ENCODE data around the gene CLSTN1. TPM values are rescaled to one million over a fixed set of nuclear protein-coding genes. Genes with fewer than 3 reads are reported as not detected.

CLSTN1 gene
- total and polyA plus RNA-seq, 11 donors: 37.6 to 79.4 (median 61.2) TPM

GRCh38 chr1:9724706-9725476 is 98.9 kb downstream of the CLSTN1 start:
- Histone ChIP-seq H3K27ac (no peak overlapping the region), H3K4me3 (no peak overlapping the region), H3K27me3 (no peaks in the 10 kb centered on the region), H3K36me3 (peaks cover 0 to 96% (median 32%) of the 10 kb centered on the region in 9 donors), H3K9me3 (peaks cover 0 to 9% (median 2%) of the 10 kb centered on the region in 12 donors), H3K4me1 (peaks cover 0 to 6% (median 0%) of the 10 kb centered on the region in 12 donors)
- TF ChIP-seq CTCF (IDR thresholded peaks at IDR 0.05) (peak; percentile 55 to 80 (median 68)), POLR2A (IDR thresholded peaks at IDR 0.05) (no peak)
- ATAC-seq (peak; percentile 42 to 69 (median 66)), DNase-seq (peak in 2 of 5 donors; percentile 46 to 83)
- intact Hi-C loops (cut with DNase I): loop anchor here in 9 of 10 donors (2.0 to 10.0 kb wide), 3 partner anchors 140 to 142 kb away; no protein-coding TSS in a partner anchor
- 66 to 93% (median 77%) methylated on average over 5 to 24 of the region's 24 CpGs for WGBS, 4 donors

- ATAC-seq: no peak
- peaks cover 0 to 91% (median 23%) of the 10 kb centered on the region in 9 donors for H3K36me3 ChIP-seq
- no peaks in the 10 kb centered on the region for H3K27me3 ChIP-seq
- 92 to 99% (median 96%) methylated on average over 6 of the region's 6 CpGs for WGBS, 4 donors
- TF ChIP-seq CTCF (IDR thresholded peaks at IDR 0.05): no peak
- TF ChIP-seq POLR2A (IDR thresholded peaks at IDR 0.05): no peak
- H3K4me1 ChIP-seq: peaks cover 0 to 11% (median 0%) of the 10 kb centered on the region in 12 donors
- intact Hi-C loops (cut with DNase I): loop anchor here in 9 of 10 donors (2.0 to 10.0 kb wide), 3 partner anchors 141 to 143 kb away; no protein-coding TSS in a partner anchor
- no peak overlapping the region for H3K4me3 ChIP-seq
- H3K9me3 ChIP-seq: peaks cover 0 to 9% (median 2%) of the 10 kb centered on the region in 12 donors
- no peak for DNase-seq
- no peak overlapping the region for H3K27ac ChIP-seq
These were observed 99.8 kb downstream of the CLSTN1 start for GRCh38 chr1:9723926-9724325.

GRCh38 chr1:9723068-9723805 is 100.5 kb downstream of the CLSTN1 start:
- Histone ChIP-seq H3K9me3 (peaks cover 0 to 9% (median 2%) of the 10 kb centered on the region in 12 donors), H3K36me3 (peaks cover 0 to 91% (median 16%) of the 10 kb centered on the region in 9 donors), H3K4me1 (peaks cover 0 to 18% (median 0%) of the 10 kb centered on the region in 12 donors), H3K4me3 (no peak overlapping the region), H3K27me3 (no peaks in the 10 kb centered on the region), H3K27ac (no peak overlapping the region)
- TF ChIP-seq CTCF (IDR thresholded peaks at IDR 0.05) (no peak), POLR2A (IDR thresholded peaks at IDR 0.05) (no peak)
- intact Hi-C loops (cut with DNase I): loop anchor here in 8 of 10 donors (5.0 to 10.0 kb wide), 2 partner anchors 142 to 144 kb away; no protein-coding TSS in a partner anchor
- WGBS, 4 donors: 94 to 98% (median 96%) methylated on average over 12 to 14 of the region's 14 CpGs
- ATAC-seq (no peak), DNase-seq (no peak)

GRCh38 chr1:9722378-9722749 is 101.4 kb downstream of the CLSTN1 start:
- Histone ChIP-seq H3K27me3 (no peaks in the 10 kb centered on the region), H3K36me3 (peaks cover 0 to 83% (median 10%) of the 10 kb centered on the region in 9 donors), H3K9me3 (peaks cover 0 to 9% (median 2%) of the 10 kb centered on the region in 12 donors), H3K4me3 (no peak overlapping the region), H3K27ac (no peak overlapping the region), H3K4me1 (peaks cover 0 to 26% (median 0%) of the 10 kb centered on the region in 12 donors)
- TF ChIP-seq CTCF (IDR thresholded peaks at IDR 0.05): no peak
- TF ChIP-seq POLR2A (IDR thresholded peaks at IDR 0.05): no peak
- DNase-seq: no peak
- intact Hi-C loops (cut with DNase I): loop anchor here in 8 of 10 donors (5.0 to 10.0 kb wide), 2 partner anchors 142 to 145 kb away; no protein-coding TSS in a partner anchor
- 91 to 97% (median 94%) methylated on average over 9 to 10 of the region's 10 CpGs for WGBS, 4 donors
- no peak for ATAC-seq
